K562 (cell line): ENCODE results near the gene APOL3. TPM values are rescaled to one million over a fixed set of nuclear protein-coding genes. Genes with fewer than 3 reads are reported as not detected.

Experiments
- ATAC-seq: fragments of 200-7000 bp; cut with Tn5 transposase; 3 replicates; pipeline ENCODE4 v1.9.1; 2020; ENCODE audit warnings: moderate library complexity
- BruUV-seq: library from RNA; stranded (reverse); fragments of 400-500 nt; replicated peaks from 2 replicates; lab custom pipeline; 2021; lab: Mats Ljungman, UMichigan
- CTCF ChIA-PET: fragments of 300-600 bp; formaldehyde crosslinking; extraction: SDS; loops from one replicate; lab custom pipeline; 2021; ENCODE audit warnings: low intra/inter-chr PET ratio; lab: Yijun Ruan, JAX
- POLR2A ChIA-PET: fragments of 300-600, 350-650 bp; sonication (Branson Sonifier 250); formaldehyde crosslinking; extraction: SDS; loops from one replicate; lab custom pipeline; 2021; ENCODE audit warnings: antibody characterized with exemption, inconsistent platforms; lab: Yijun Ruan, JAX
- DNase-seq, 4 experiments: peaks; one replicate each; pipeline versions ENCODE4 v3.0.0 to v3.0.0-alpha.2; 2011 to 2018; ENCODE audit warnings: low spot score in 3 of 4, mixed read lengths in 3 of 4; ENCODE audit errors: extremely low read depth in 1 of 4
- FAIRE-seq: peaks from 2 replicates; lab custom pipeline; 2011; peaks lifted over from hg19 to GRCh38; lab: Jason Lieb, UNC
- H2AFZ ChIP-seq: 2 replicates; pipeline ENCODE4 v1.6.0; 2011; ENCODE audit warnings: low read depth, low read length, control low read depth, inconsistent platforms
- H3K27ac ChIP-seq: fragments of 200-600 bp; 3 replicates; pipeline ENCODE4 v1.8.0; 2011; ENCODE audit warnings: low read depth, mild to moderate bottlenecking, control low read depth, inconsistent platforms, low read length, moderate library complexity, mixed read lengths; ENCODE audit errors: extremely low read depth
- H3K27me3 ChIP-seq, 2 experiments: fragments of 300-600 bp in 1 of 2; 2 replicates in 1 of 2; 3 replicates in 1 of 2; pipeline versions ENCODE4 v1.6.0 to v1.8.0; 2011; ENCODE audit warnings: inconsistent platforms in 2 of 2, low read length in 2 of 2, mild to moderate bottlenecking in 1 of 2, mixed read lengths in 1 of 2, moderate library complexity in 1 of 2; ENCODE audit not compliant: control insufficient read depth in 2 of 2, insufficient read depth in 2 of 2
- H3K36me3 ChIP-seq: fragments of 300-600 bp; 3 replicates; pipeline ENCODE4 v1.8.0; 2011; ENCODE audit warnings: mild to moderate bottlenecking, low read length, inconsistent platforms; ENCODE audit not compliant: control insufficient read depth, insufficient read depth
- H3K4me1 ChIP-seq, 2 experiments: fragments of 200-600 bp in 1 of 2; replicated peaks in 1 of 2; 2 replicates in 1 of 2; 3 replicates in 1 of 2; pipeline versions ENCODE4 v1.5.1 to v1.8.0; 2011; ENCODE audit warnings: inconsistent platforms in 2 of 2, low read length in 2 of 2, mild to moderate bottlenecking in 1 of 2, mixed read lengths in 1 of 2, moderate library complexity in 1 of 2; ENCODE audit not compliant: control insufficient read depth in 2 of 2, insufficient read depth in 2 of 2
- H3K4me2 ChIP-seq: 2 replicates; pipeline ENCODE4 v1.6.1; 2011; ENCODE audit warnings: low read length, control low read depth, inconsistent platforms, mixed read lengths; ENCODE audit not compliant: insufficient read depth
- H3K4me3 ChIP-seq: fragments of 200-600 bp; sonication (generic), shearing (Covaris generic); 2 replicates; pipeline ENCODE4 v1.5.1; 2016; ENCODE audit warnings: control low read depth, inconsistent platforms
- H3K79me2 ChIP-seq: fragments of 200-600 bp; 3 replicates; pipeline ENCODE4 v1.8.0; 2011; ENCODE audit warnings: low read length, inconsistent platforms; ENCODE audit not compliant: control insufficient read depth, insufficient read depth
- H3K9ac ChIP-seq, 2 experiments: 2 replicates each; pipeline versions ENCODE4 v1.6.0 to v1.6.1; 2011; ENCODE audit warnings: low read depth in 2 of 2, low read length in 2 of 2, control low read depth in 1 of 2, inconsistent platforms in 1 of 2, mild to moderate bottlenecking in 1 of 2, mixed read lengths in 1 of 2; ENCODE audit not compliant: insufficient read depth in 1 of 2
- H3K9me1 ChIP-seq: one replicate; pipeline ENCODE4 v1.6.0; 2011; ENCODE audit warnings: inconsistent platforms, mild to moderate bottlenecking, low read length, moderate library complexity; ENCODE audit not compliant: control insufficient read depth, insufficient read depth
- H3K9me3 ChIP-seq: replicated peaks from 2 replicates; pipeline ENCODE4 v1.5.1; 2011; ENCODE audit warnings: low read depth, low read length, inconsistent platforms; ENCODE audit not compliant: control insufficient read depth, insufficient read depth
- H4K20me1 ChIP-seq: replicated peaks from 2 replicates; pipeline ENCODE4 v1.6.1; 2011; ENCODE audit warnings: low read length, inconsistent platforms, mixed read lengths; ENCODE audit not compliant: control insufficient read depth, insufficient read depth
- DMBX1 ChIP-seq: fragments of 250-450 bp; sonication (Bioruptor Pico); IDR thresholded peaks from 2 replicates; pipeline ENCODE4 v1.8.0; 2022; ENCODE audit warnings: inconsistent platforms, mild to moderate bottlenecking, moderate library complexity, borderline replicate concordance
- GABPB2 ChIP-seq: fragments of 250-450 bp; sonication (Bioruptor Pico); conservative IDR thresholded peaks from 2 replicates; pipeline ENCODE4 v1.5.1; 2021; ENCODE audit warnings: mild to moderate bottlenecking
- JUND ChIP-seq, 2 experiments: IDR thresholded peaks; 2 replicates in 1 of 2; 3 replicates in 1 of 2; pipeline ENCODE4 v1.6.1; 2011; ENCODE audit warnings: borderline replicate concordance in 2 of 2, low read depth in 2 of 2, low read length in 2 of 2, improper control_type of control experiment in 1 of 2, missing biosample characterization in 1 of 2, missing genetic modification characterization in 1 of 2, missing genetic modification reagents in 1 of 2
- MCM5 ChIP-seq: fragments of 450-650 bp; IDR thresholded peaks from 2 replicates; pipeline ENCODE4 v1.6.1; 2016; ENCODE audit warnings: low read depth
- POLR2B ChIP-seq: fragments of 450-650 bp; IDR thresholded peaks from 2 replicates; pipeline ENCODE4 v1.6.1; 2018; ENCODE audit warnings: low read depth; ENCODE audit not compliant: partially characterized antibody
- PYGO2 ChIP-seq: fragments of 450-650 bp; IDR thresholded peaks from 2 replicates; pipeline ENCODE4 v1.6.1; 2016; ENCODE audit warnings: mild to moderate bottlenecking, missing genetic modification characterization, moderate library complexity, missing compliant biosample characterization
- RFX1 ChIP-seq: fragments of 450-650 bp; IDR thresholded peaks from 2 replicates; pipeline ENCODE4 v1.6.1; 2016; ENCODE audit warnings: mild to moderate bottlenecking, moderate library complexity
- SIRT6 ChIP-seq: IDR thresholded peaks from one replicate; pipeline ENCODE4 v1.6.1; 2012; ENCODE audit warnings: low read depth, mild to moderate bottlenecking, control low read depth, inconsistent platforms, low read length, moderate library complexity
- SRSF7 ChIP-seq: fragments of 200-400 bp; formaldehyde crosslinking; optimal IDR thresholded peaks from 2 replicates; pipeline ENCODE3; 2017; ENCODE audit warnings: mild to moderate bottlenecking, low read depth, low read length
- ZKSCAN3 ChIP-seq: fragments of 250-450 bp; sonication (Bioruptor Pico); IDR thresholded peaks from 2 replicates; pipeline ENCODE4 v1.4.0; 2020
- ZNF133 ChIP-seq: fragments of 250-450 bp; sonication (Bioruptor Pico); IDR thresholded peaks from 2 replicates; pipeline ENCODE4 v1.4.0; 2020; ENCODE audit warnings: mild to moderate bottlenecking
- ZNF551 ChIP-seq: fragments of 250-450 bp; sonication (Bioruptor Pico); IDR thresholded peaks from 2 replicates; pipeline ENCODE4 v1.5.0; 2021; ENCODE audit warnings: mild to moderate bottlenecking, moderate library complexity
- ZNF707 ChIP-seq: fragments of 250-450 bp; sonication (Bioruptor Pico); conservative IDR thresholded peaks from 2 replicates; pipeline ENCODE4 v1.8.0; 2022; ENCODE audit warnings: inconsistent platforms, mild to moderate bottlenecking, moderate library complexity
- WGBS: fragments of 100-300 bp; shearing (Covaris generic); methylation state at CpG from one replicate; pipeline ENCODE4 v1.1.6; 2016; ENCODE audit warnings: low coverage, mixed read lengths; ENCODE audit not compliant: insufficient coverage; ENCODE audit errors: missing lambda C conversion rate; 5-methylcytosine and 5-hydroxymethylcytosine counted together
- in situ Hi-C: fragments of 300-500 bp; cut with MboI; formaldehyde crosslinking; loops from 4 replicates; pipeline ENCODE4 v1.15.0; 2018; ENCODE audit warnings: inconsistent platforms, mixed read lengths
- intact Hi-C: fragments of 100-400 bp; cut with micrococcal nuclease; formaldehyde crosslinking; loops from 2 replicates; pipeline ENCODE4 v1.14.2; 2022
- polyA plus RNA-seq, 8 experiments: library from polyadenylated mRNA; depleted of rRNA in 4 of 8; stranded (reverse) in 5 of 8; unstranded in 3 of 8; fragments of >200 nt; fragmentation: Nextera tagmentation in 2 of 8; fragmentation: Illumina TruSeq in 1 of 8; extraction: Ambion mirVana in 2 of 8; extraction: Trizol in 1 of 8; gene quantifications; 2 replicates each; pipeline versions ENCODE4 v1.2.1 to v1.2.3, GENCODE V29; 2011 to 2014; ENCODE audit warnings: inconsistent platforms in 1 of 8, missing spikeins in 1 of 8
- total RNA-seq, 7 experiments: library from RNA; depleted of rRNA in 6 of 7; stranded (reverse); fragments of >200 nt in 6 of 7; fragmentation: Illumina TruSeq in 2 of 7; extraction: Trizol in 2 of 7; gene quantifications; 2 replicates each; pipeline versions ENCODE4 v1.2.1 to v1.2.3, GENCODE V29; 2011 to 2021; ENCODE audit warnings: low replicate concordance in 1 of 7
- TF ChIP-seq, protein P1 (sequence below): fragments of 250-450 bp; sonication (Bioruptor Pico); IDR thresholded peaks from 2 replicates; pipeline ENCODE4 v1.5.0; 2021

APOL3 gene
- total and polyA plus RNA-seq, 9 of the 15 experiments (the other 6 are each of a cell fraction or from before 2014, with no cell fraction given): 0.25 to 1.1 (median 0.56) TPM; not detected in 1

- H3K36me3 ChIP-seq: no peaks in the 10 kb centered on the region
- ChIA-PET POLR2A (interaction anchor here (0.7 to 1.2 kb wide), 3 partner anchors 12 to 22 kb away, joined by 3 read pairs; no protein-coding TSS in a partner anchor), CTCF (no interaction called here)
- DNase-seq: no peak
- no peaks in the 10 kb centered on the region for H3K27me3 ChIP-seq
- no TSS peak for BruUV-seq
- H3K9me1 ChIP-seq: no peaks in the 10 kb centered on the region
- FAIRE-seq: no peak
- in situ Hi-C loops: no loop called here
- H3K79me2 ChIP-seq: no peaks in the 10 kb centered on the region
- H3K4me1 ChIP-seq: no peaks in the 10 kb centered on the region; a peak in 1 of 5 replicates
- H3K4me2 ChIP-seq: no peak overlapping the region
- 0% methylated on average over 1 of the region's 1 CpG for WGBS
- no peak overlapping the region for H3K4me3 ChIP-seq
- no peaks in the 10 kb centered on the region for H3K9me3 ChIP-seq
- intact Hi-C loops: no loop called here
- TF ChIP-seq, protein P1, sequence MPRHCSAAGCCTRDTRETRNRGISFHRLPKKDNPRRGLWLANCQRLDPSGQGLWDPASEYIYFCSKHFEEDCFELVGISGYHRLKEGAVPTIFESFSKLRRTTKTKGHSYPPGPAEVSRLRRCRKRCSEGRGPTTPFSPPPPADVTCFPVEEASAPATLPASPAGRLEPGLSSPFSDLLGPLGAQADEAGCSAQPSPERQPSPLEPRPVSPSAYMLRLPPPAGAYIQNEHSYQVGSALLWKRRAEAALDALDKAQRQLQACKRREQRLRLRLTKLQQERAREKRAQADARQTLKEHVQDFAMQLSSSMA (CRISPR knock-in tag): no peak
- TF ChIP-seq PYGO2 (tag) (no peak), ZNF551 (no peak), GABPB2 (CRISPR knock-in tag) (no peak), ZNF133 (no peak), ZKSCAN3 (CRISPR knock-in tag) (no peak), SRSF7 (no peak), RFX1 (no peak), JUND (IDR thresholded peaks at IDR 0.05; ENCODE audit: borderline replicate concordance, low read depth, low read length) (no peak), JUND (tag; IDR thresholded peaks at IDR 0.05; ENCODE audit: borderline replicate concordance, low read depth, low read length) (no peak), MCM5 (no peak), DMBX1 (CRISPR knock-in tag) (no peak), ZNF707 (no peak), SIRT6 (no peak), POLR2B (no peak)
- TF ChIP-seq, all 486 proteins: peak for 0
- no peak for ATAC-seq
- Histone ChIP-seq H3K27ac (no peak overlapping the region), H4K20me1 (no peaks in the 10 kb centered on the region), H2AFZ (no peak overlapping the region), H3K9ac (no peak overlapping the region)
Measured at GRCh38 chr22:36164621-36165020, 4.1 kb upstream of the APOL3 start.
